Thyroid gland (tissue), 4 donors: Measurements from ENCODE around the gene ANKRD11.

Experiments used
- POLR2A ChIP-seq, 2 donors: fragments of 450-650 bp; IDR thresholded peaks; one replicate each; pipeline ENCODE4 v1.6.1; 2017; ENCODE audit warnings: antibody characterized with exemption in 2 of 2, mild to moderate bottlenecking in 2 of 2, moderate library complexity in 1 of 2
- TF ChIP-seq, protein P1 (sequence below), 6 experiments: fragments of 200-600 bp in 3 of 6; fragments of 450-650 bp in 3 of 6; sonication (generic) in 3 of 6; IDR thresholded peaks; one replicate each; pipeline ENCODE4 v1.5.1; 2016 to 2019; ENCODE audit warnings: antibody characterized with exemption in 6 of 6, mild to moderate bottlenecking in 2 of 6, inconsistent platforms in 1 of 6, moderate library complexity in 1 of 6

GRCh38 chr16:89246383-89246902 lies 243.9 kb downstream of the ANKRD11 start:
- TF ChIP-seq, protein P1, sequence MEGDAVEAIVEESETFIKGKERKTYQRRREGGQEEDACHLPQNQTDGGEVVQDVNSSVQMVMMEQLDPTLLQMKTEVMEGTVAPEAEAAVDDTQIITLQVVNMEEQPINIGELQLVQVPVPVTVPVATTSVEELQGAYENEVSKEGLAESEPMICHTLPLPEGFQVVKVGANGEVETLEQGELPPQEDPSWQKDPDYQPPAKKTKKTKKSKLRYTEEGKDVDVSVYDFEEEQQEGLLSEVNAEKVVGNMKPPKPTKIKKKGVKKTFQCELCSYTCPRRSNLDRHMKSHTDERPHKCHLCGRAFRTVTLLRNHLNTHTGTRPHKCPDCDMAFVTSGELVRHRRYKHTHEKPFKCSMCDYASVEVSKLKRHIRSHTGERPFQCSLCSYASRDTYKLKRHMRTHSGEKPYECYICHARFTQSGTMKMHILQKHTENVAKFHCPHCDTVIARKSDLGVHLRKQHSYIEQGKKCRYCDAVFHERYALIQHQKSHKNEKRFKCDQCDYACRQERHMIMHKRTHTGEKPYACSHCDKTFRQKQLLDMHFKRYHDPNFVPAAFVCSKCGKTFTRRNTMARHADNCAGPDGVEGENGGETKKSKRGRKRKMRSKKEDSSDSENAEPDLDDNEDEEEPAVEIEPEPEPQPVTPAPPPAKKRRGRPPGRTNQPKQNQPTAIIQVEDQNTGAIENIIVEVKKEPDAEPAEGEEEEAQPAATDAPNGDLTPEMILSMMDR (IDR thresholded peaks at IDR 0.05): no peak
- no peak for TF ChIP-seq POLR2A (IDR thresholded peaks at IDR 0.05)
